Hematopoietic multipotent progenitor cell treated with erythropoietin and hydrocortisone succinate and interleukin-3 and kit ligand, for 8 days (in vitro differentiated cells): ENCODE results near the gene COL4A6.
"Not testable (repeated sequence)": the region's sequence is repeated elsewhere in the genome, so short reads cannot be mapped to it uniquely, and the experiment has no call there.

Experiments used
- DNase-seq: peaks from one replicate; pipeline ENCODE4 v3.0.0-alpha.2; 2015

The COL4A6 gene

DNA sequence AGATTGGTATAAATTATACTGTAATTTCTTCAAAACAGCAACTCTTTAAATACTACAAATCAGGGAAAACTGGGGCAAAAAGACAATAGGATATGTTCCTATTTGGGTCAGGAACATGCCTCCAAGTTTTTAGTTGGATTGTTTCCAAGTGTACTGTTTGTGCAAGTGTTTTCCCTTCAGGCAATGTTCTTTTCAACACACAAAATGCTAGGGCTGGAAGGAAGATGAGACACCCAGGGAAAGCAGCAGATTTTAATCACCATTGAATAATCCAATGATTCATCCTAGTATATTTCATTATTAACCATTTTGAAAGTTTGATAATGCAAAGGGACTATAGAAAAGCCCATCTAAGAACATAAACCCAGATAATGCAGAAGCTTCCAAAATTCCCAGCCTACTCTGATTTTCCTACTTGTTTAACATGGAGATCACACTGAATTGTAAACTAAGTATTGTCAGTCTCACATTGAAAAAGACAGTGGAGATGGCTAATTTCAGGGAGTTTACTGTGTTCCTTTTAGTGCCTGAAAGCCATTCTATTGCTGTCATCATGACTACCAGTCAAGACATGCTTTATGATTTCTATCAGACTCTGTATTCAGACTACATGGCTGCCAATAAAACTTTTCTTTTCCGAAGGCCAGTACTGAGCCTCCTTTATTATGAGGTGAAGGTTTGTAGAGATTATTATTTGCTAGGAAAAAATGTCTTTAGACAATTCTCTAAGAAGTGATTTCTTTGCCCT, 38.6 kb downstream of the COL4A6 start:
- no peak for DNase-seq

DNA sequence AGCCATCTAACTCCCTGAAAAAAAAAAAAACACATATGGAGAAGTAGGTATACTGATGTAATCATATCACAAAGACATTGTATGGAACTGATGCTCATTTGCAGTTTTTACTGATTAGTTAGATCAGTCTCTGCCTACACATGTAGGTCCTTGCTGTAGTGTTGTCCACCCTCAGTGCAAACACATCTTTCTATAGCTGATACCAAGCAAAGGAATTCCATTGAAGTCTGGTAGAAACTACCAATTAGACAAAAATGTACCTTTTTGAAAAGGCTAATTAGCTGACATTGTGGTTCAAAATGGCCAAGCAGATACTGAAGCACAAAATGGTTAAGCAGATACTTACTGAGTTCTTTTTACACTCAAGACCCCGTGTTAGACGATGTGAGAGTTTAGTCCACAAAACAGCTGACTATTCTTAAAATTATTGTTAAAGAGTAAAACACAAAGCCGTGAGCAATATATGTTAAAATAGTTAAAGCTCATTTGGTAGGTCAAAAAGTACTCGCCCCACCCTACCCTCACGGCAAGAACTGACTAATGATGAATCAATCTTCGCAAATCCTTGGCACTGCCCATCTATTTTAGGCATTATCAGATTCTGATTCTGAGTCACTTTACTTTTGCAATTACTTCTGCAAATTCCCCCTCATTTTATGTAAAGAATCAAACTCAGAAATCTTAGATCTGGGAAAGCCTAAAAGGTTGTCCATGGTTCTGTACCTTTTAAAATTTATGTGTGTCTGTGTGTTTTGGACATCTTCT, 40.4 kb downstream of the COL4A6 start:
- DNase-seq, result no peak

DNA sequence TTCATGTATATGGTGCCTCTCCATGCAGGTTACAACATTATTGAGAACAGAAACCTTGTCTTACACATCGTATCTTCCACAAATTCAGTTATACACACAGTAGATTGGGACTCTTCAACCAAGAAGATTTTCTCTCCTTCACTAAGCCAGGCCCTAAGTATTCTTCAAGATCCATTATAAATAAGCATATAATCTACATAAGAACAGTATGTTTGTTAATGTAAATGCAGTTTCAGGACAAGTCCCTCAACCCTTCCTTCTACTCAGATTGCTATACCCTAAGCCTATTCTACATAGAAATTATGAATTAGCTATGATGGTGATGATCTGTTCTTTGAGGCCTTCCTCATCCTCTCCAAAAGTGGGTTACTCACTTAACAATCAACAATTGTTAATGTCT, 41.2 kb downstream of the COL4A6 start:
- DNase-seq, result no peak

DNA sequence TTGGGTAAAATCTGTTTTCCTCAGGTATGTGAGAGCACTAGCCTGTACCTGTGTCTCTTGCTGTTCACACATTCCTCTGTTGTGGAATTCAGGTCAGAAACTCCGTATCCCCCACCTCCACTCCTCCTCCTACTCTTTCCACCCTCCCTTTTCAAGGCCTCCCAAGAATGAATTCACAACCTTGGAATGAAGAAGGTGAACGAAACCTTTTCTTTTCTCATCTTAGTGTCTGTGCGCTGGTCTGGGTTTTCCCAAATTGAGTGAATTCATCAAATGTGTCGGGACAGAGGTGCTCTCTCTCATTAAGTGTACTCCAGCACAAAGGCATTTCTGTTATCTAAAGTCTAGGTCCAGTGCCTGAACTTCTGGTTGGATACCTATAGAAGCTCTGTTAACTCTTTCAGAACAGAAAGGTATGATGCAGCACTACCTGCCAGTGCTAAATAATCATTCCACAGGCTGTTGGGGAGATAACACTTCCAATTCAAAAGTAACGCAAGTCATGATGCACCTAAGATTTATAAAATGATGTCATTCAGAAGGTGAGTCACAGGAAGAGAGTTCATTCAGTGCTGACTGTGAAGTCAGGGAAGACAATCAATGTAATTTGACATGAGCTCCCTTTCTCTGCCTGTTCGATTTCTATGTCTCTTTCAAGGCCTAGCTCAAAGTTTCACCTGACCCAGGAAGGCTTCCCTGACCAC, 41.9 kb downstream of the COL4A6 start:
- no peak for DNase-seq

DNA sequence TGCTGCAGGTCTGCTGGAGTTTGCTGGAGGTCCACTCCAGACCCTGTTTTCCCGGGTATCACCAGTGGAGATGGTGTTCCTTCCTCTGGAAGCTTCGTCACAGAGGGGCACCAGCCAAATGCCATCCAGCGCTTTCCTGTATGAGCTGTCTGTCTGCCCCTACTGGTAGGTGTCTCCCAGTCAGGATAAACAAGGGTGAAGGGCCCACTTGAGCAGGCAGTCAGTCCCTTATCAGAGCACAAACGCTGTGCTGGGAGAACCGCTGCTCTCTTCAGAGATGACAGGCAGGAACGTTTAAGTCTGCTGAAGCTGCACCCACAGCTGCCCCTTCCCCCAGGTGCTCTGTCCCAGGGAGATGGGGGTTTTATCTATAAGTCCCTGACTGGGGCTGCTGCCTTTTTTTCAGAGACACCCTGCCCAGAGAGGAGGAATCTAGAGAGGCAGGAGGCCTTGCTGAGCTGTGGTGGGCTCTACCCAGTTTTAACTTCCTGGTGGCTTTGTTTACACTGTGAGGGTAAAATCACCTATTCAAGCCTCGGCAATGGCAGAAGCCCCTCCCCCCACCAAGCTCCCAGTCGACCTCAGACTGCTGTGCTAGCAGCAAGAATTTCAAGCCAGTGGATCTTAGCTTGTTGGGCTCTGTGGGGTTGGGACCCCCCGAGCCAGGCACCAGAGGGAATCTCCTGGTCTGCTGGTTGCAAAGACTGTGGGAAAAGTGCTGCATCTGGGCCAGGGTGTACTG, 47.1 kb downstream of the COL4A6 start:
- DNase-seq, result not testable (repeated sequence)

DNA sequence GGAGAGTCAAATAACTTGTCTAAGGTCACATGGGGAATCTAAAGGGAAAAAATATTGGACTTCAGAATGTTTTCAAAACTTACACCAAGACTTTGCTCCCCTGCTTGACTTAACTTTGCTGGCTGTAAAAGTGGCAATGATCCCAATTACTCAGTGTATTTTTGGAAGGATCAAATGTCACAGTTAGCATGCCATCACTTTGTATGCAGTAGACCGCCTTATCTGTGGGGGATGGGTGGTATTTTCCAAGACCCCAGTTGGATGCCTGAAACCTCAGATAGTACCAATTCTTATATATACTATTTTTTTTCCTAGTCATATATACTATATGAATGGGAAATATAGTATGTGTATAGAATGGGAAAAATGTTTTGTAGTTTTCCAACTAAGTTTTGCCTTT, 53.4 kb downstream of the COL4A6 start:
- DNase-seq, result no peak

DNA sequence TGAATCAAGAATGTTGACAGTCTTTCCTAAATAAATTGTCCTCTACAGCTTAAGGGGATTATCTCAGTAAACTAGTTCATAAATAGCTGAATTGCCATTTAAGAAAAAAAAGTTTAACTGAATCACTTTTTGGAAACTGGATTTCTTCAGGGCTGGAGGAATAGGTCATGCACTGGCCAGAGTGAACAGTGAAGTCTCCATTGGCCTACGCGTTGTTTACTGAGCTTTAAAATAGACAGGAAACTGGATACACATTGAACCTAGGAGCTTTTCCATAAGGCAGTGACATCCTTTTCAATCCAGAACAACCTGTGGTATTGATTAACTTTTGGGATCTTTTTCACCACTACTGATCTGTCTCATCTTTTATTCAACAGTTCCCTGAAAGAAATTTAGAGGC, 58.0 kb downstream of the COL4A6 start:
- DNase-seq, result no peak

DNA sequence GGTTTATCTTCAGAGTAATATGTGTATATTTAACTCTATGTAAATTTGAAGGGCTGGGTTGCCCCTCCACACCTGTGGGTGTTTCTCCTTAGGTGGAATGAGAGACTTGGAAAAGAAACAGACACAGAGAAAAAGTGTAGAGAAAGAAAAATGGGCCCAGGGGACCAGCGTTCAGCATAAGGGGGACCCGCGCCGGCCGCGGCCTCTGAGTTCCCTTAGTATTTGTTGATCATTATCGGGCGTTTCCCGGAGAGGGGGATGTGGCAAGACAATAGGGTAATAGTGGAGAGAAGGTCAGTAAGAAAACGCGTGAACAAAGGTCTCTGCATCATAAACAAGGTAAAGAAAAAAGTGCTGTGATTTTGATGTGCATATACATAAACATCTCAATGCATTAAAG, 61.4 kb downstream of the COL4A6 start:
- DNase-seq, result not testable (repeated sequence)

DNA sequence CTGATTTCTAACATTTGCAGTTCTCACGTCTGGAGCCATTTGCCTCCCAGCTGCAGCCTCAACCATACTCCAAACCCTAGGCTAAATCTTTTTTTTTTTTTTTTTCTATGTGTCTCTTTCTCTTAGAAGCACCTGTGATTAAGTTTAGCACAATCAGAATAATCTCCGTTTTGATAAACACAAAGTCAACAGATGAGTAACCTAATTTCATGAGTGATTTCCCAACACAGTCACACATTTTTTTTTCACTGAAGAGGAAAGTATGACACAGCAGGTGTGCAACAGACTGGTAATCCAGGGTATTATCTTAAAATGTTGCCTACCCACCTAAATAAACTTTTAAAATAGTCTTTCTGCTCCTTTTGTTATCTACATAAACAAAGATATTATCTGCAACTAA, 62.6 kb downstream of the COL4A6 start:
- DNase-seq, result not testable (repeated sequence)

DNA sequence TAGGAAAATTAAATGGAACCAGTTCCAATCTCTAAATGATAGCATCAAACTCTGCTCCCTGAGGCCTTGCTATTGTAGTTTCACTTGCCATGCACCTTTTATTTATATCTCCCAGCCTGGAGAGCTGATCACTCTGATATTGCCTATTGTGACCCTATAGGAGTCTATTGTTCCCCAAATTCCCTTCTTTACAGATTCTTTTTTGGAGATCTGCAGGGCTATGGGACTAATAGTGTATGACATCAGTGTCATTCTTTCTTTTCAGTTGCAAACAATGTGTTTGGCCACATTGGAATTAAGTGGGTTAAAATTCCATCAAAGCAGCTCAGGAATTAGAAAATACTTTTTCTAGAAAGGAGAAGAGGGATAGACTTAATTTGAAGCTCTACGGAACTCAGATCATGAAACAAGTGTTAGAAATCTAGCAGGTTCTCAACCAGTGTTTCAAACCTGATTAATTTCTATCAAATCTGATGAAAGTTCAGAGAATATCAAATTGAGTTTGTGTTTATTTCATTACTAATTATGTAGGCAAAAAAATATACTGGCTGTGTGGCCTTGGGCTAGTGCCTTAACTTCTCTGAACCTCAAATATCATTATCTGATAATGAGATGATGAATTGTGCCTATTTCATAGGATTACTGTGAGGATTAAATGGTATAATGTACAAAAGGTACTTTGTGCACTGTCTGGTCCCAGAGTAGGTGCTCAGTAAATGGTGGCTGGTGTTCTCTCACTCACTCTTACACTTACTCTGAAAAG, 71.4 kb downstream of the COL4A6 start:
- DNase-seq, result no peak

DNA sequence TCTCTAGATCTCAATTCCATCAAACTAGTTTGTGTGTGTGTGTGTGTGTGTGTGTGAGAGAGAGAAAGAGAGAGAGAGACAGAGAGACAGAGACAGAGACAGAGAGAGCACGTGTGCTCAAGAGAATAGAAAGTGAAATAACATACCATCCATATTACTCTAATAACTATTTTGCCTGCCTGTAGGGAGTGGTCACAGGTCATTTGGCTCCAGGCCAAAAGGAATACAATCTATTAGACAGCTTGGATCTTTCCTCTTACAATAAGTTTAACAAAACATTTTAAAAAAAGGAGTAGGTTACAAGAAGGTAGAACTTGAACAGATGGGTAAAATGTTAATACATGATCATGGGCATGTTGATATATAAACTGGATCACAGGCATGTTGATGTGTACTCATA, 76.2 kb downstream of the COL4A6 start:
- DNase-seq, result no peak

DNA sequence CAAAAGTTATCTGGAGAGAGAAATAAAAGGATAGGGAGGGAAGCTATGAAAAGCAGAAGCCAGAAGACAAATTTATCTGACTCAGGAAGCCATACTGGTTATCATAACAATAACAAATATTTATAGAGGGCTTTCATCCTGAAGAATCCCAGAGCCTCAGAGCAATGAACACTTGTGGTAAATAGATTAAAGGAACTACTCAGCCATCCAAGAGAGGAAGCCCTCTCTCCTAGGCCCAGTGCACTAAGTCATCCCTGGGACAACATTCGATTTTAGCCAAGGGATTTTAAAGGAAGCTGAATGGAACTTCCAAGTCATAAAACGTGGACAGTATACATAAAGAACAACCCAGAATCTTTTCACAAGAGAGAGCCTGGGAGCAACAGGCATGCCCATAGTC, 76.9 kb downstream of the COL4A6 start:
- DNase-seq, result no peak

DNA sequence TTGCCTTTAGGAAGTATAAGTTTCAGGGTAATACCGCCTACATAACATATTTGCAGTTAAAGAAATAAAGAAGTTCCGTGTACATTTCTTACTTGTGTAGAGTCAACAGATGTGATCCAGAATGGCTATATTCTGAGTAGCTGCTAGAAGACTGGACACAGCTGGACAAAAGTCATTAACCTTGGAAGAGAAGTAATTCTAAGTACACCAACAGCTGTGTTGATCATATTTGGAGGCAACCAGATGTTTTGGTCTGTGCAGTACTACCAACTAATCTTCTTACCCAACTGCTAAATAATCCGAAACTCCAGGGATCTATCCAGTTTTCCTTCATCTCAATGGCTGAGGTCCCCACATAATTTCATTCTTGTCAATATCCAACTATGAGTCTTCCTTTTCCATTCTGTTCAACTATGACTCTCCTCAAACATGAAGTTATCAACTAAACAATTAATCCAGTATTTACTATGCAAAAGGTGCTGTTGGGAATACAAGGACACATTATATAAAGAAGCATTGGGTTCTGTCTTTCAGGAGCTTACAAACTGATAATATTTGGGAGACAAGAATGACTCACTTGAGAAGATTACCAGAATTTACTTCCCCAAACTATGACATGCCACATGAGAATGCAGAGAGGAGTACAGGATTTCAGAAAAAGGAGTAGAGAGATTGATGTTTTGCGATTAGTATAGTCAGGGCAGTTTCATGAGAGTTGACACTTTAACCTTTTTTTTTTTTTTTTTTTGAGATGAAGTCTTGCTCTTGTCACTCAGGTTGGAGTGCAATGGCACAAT, 78.2 kb downstream of the COL4A6 start:
- no peak for DNase-seq

DNA sequence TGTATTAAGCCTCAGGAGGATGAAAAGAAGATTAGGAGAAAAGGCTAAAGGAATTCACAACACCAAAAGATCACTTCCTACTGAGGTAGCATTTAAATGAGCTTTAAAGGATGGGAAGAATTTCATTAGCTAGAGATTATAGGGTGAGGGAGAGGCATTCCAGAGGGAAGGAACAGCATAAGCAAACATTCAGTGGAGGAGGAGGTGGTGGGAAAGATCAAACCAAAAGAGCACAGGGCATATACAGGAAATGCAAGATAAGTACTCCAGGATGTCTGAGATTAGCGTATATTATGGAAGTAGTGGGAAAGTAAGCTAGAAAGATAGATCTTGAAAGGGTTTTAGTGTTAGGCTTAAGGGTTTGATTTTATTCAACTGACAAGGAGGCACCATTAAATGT, 84.8 kb downstream of the COL4A6 start:
- no peak for DNase-seq

DNA sequence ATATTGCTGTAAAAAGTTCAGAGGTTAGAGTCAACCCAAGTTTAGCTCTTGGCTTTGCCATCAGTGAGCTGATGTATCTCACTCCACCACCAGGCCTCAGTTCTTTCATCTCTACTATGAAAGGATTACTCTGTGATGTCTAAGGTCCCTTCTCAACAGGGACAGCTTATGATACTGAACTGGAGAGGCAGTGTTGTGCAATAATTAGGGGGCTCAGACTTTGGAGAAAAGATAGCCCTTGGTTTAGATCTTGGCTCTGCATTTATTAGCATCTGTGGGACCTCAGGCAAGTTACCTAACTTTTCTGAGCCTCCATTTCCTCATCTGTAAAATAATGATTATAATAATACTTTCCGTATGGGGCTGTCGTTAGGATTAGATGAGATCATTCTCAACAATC, 89.0 kb downstream of the COL4A6 start:
- no peak for DNase-seq

DNA sequence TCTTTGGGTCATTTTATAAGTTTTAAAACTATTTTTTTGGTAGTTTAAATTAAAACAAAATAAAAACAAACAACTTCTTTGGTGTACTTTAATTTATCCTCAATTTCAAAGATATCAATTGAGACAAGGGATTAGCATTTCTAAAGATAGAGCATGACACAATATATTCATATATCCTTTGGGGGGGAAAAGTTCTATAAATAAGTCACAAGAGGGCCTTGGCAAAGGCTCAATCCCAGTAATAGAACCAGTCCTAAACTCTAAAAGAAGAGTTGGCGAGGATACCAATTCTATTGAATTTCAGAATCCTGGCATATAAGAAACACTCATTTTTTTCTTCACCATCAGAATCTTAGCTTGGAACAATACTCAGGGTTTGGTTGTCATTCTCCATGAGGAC, 89.7 kb downstream of the COL4A6 start:
- no peak for DNase-seq

DNA sequence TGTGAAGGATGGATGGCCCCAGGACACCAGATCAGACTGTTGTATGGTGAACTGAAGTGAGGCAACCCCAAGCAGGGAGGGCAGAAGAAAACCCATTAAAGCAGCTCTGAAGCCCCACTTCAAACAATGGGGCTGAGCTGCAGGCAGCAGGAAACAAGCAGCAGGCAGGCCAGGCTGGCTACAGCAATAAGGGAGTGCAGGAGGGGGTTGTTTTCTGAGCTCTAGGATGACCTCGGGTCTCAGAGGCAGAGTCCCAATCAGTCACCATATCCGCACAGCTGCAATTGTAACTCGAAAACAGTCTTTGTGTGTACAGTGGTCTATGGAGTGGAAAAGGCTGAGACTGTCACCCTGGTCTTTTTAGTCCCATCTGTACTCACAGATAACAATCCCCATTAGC, 90.4 kb downstream of the COL4A6 start:
- DNase-seq, result no peak

DNA sequence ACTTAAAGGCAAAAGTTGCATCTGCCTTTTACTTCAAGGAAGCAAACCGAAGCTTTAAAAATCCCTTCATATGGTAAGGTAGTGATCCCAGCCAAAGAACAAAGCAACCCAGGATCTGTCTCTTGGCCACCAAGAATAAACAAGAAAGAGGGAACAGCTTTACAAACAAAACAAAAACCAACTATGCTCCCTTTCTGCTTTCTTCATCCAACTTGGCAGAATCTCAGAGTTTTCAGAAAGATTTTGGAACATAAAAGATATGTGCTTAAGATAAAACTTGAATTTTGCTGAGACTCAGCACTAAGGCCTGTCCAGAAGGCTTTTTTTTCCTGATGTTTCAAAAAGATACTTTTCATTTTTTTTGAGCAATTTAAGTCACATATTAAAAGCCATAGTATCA, 94.0 kb downstream of the COL4A6 start:
- DNase-seq, result no peak

DNA sequence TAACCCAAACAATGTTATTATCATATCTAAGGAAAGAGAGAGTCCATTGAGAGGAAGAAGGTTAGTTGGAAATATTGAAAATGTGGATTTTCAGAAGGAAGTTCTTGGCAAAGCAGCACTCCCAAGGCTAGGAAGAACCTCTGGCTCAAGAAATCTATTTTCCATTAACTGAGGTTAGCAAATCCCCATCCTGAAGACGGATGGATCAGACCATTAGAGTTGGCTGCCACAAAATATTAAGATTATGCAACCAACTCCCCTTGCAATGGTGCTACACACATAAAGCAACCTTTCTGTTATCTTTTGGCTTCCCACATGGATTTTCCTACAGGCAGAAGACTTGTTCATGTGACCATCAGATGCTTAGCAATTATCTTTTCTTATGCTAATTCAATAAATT, 96.3 kb downstream of the COL4A6 start:
- DNase-seq, result no peak

DNA sequence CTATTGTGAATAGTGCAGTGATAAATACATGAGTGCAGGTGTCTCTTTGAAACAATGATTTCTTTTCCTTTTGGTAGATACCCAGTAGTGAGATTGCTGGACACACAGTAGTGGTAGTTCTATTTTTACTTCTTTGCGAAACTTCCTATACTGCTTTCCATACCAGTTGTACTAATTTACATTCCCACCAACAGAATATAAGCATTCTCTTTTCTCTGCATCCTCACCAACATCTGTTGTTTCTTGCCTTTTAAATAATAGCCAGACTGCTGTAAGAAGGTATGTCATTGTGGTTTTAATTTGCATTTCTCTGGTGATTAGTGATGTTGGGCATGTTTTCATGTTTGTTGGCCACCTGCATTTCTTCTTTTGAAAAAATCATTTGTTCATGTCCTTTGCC, 105.9 kb downstream of the COL4A6 start:
- DNase-seq, result no peak

DNA sequence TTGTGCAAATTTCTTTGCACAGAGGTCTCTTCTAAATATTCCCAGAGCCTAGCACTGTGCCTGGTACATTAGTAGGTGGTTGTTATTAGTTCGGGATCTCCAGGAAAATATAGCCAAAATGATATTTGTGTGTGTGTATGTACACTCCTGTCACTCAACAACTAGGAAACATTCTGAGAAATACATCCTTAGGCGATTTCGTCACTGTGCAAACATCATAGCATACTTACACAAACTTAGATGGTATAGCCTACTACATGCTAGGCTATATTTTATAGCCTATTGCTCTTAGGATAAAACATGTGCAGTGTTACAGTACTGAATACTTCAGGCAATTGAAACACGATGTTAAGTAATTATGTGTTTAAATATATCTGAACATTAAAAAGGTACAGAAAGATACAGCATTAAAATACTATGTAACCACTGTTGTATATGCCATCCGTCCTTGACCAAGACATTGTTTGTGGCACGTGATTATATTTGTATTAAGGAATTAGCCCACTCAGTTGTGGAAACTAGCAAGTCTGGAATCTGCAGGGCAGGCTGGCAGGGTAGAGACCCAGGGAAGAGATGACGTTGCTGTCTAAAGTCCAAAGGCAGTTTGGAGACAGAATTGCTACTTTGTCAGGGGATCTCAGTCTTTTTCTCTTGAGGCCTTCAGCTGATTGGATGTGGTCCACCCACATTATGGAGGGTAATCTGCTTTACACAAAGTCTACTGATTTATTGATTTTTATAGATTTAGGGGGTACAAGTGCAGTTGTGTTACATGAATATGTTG, 106.9 kb downstream of the COL4A6 start:
- DNase-seq, result no peak
